NCI-H1417 treated with DMSO at 0.1 percent for 48 hours (cell line): Measurements from ENCODE around the gene BLM.

Experiments used
- DNase-seq: peaks from one replicate; lab custom pipeline; 2025; lab: John Stamatoyannopoulos, UW

BLM gene

DNA sequence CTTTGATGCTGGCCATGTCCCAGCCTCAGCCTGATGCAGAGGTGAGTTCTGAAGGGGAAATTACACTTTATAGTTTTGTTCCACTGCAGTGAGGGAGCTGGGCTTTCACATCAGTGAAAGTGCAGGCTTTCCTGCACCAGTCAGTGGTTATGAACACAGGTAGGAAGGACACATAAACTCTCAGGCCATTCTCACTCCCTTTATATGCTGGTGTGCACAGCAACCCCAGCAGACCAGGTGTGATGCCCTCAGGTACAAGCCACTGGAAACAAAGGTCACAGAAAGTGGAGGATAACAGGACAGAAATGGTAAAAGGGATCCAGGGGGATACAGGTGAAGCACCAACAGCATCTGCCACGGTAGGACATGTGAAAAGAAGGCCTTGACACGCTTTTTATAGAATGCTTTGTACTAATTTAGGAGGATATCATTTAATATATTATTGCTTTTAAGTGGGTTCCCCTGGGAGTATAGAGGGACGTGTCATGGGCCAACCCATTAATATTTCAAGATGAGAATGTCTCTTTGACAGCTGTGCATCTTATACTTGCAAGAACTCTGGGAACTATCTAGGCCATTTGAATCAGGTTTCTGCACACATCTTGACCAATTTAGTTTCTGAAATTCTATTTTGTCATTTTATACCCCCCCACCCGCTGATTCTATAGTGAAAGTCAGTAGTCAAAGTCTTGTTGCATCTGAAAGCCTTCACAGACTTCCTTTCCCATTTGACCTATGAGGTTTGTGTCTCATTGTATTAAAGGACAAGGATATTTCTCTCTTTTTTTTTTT is 25.0 kb upstream of the BLM start:
- DNase-seq = no peak

DNA sequence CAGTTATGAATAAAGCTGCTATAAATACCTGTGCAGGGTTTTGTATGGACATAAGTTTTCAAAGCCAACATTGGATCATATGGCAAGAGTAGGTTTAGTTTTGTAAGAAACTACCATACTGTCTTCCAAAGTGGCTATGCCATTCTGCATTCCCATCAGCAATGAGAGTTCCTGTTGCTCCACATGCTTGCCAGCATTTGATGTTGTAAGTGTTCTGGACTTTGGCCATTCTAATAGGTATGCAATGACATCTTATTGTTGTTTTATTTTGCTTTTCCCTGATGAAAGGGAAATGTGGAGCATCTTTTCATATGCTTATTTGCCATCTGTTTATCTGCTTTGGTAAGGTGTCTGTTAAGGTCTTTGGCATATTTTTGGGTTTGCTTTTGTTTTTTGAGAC is 22.2 kb upstream of the BLM start:
- DNase-seq = no peak

DNA sequence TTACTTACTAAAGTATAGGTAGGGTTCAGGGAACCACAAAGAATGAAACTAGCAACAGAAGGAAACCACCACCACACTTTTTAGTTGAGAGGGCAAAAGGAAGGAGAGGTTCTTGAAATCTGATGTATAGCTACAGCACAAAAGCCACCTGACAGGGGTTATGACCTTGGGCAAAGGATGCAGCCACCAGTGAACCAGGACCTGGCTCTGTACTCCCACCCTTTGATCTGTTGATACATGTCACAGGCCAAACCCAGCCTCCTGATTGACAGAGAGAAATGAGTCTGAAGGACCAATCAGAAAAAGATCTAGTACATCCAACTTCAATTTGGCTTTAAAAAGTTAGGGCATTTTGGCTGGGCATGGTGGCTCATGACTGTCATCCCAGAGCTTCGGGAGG is 20.0 kb upstream of the BLM start:
- no peak for DNase-seq

DNA sequence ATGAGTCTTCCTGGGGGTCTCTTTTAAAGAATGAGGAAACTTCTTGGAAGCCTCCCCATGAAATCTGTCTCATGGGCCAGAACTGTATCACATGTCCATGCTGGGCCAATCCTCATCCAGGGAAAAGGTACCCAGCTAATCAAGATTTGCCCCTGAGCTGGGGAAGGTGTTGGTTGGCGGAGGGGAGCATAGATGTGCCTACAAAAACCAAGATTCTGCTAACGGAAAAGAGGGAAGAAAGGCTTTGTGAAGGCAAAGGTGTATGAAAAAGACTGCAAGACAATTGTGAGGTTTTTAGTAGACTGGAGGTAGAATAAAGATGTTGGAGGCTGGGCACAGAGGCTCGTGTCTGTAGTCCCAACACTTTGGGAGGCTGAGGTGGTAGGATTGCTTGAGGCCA is 18.5 kb upstream of the BLM start:
- DNase-seq = no peak

DNA sequence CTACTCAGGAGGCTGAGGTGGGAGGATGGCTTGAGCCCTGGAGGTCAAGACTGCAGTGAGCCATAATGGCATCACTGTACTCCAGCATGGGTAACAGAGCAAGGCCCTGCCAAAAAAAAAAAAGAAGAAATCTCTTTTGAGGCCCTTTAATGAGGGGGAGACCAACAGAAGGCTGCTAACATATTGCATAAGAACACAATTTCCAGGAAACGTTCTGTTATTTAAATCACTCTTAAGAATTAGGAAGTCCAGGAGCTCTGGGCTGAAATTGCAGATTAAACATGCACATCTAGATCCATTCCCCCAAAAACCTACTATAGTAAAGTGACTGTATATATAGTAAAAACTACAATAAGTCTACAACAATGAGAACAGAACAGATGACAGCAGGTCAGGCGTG is 16.1 kb upstream of the BLM start:
- DNase-seq = no peak

DNA sequence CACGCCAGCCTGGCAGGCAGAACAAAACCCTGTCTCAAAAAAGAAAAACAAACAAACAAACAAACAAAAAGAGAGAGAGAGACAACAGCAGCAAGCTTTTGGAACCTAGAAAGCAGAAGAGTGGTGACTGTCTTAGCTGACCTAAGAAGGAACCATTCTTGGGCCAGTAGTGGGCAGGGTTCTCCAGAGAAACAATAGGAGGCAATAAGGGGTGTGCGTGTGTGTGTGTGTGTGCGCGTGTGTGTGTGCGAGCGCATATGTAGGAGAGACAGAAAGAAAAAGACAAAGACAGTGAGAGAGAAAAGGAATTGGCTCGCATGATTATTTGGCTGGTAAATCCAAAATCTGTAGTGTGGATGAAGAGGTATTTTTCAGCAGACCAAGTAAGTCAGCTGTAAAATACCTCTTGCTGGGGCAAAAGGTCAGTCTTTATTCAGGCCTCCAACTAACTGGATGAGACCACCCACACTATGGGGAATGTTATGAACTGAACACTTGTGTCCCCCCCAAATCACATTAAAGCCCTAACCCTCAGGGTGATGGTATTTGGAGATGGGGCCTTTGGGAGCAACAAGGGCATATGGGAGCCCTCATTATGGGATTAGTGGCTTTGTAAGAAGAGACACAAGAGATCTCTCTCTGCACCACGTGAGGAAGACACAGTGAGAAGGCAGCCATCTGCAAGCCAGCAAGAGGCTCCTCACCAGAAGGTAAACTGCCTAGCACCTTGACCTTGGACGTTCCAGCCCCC is 15.1 kb upstream of the BLM start:
- no peak for DNase-seq

DNA sequence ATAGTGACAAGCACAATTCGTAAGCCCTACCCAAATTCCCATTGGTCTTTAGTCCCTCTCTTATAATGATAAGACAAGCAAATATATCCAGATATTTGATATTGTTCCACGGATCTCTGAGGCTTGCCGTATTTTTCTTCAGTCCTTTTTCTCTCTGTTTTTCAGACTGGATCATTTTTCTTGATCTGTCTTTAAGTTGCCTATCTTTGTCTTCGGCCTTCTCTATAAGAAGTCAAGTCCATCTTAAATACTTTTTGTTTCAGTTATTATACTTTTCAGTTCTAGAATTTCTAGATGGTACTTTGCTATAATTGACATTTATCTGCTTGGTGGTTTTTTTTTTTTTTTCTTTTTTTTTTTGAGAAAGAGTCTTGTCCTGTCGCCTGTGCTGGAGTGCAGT is 13.7 kb upstream of the BLM start:
- DNase-seq = no peak

DNA sequence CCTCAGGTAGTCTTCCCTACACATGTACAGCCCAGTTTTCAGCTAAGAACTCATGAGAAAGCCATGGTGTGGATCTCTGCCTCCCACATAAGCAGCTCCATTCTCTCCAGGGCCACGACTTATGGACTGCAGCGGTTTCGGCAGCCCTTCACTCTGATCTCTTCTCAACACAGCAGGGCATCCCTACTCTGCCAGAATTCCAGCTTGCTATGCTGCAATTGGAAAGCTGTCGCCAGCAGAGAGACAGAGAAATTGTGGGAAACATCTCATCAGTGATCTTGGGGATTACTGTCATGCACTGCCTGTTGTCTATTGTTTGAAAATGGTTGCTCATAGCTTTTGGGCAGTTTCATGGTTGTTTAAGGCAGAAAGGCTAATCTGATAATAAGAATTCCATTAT is 11.9 kb upstream of the BLM start:
- no peak for DNase-seq

DNA sequence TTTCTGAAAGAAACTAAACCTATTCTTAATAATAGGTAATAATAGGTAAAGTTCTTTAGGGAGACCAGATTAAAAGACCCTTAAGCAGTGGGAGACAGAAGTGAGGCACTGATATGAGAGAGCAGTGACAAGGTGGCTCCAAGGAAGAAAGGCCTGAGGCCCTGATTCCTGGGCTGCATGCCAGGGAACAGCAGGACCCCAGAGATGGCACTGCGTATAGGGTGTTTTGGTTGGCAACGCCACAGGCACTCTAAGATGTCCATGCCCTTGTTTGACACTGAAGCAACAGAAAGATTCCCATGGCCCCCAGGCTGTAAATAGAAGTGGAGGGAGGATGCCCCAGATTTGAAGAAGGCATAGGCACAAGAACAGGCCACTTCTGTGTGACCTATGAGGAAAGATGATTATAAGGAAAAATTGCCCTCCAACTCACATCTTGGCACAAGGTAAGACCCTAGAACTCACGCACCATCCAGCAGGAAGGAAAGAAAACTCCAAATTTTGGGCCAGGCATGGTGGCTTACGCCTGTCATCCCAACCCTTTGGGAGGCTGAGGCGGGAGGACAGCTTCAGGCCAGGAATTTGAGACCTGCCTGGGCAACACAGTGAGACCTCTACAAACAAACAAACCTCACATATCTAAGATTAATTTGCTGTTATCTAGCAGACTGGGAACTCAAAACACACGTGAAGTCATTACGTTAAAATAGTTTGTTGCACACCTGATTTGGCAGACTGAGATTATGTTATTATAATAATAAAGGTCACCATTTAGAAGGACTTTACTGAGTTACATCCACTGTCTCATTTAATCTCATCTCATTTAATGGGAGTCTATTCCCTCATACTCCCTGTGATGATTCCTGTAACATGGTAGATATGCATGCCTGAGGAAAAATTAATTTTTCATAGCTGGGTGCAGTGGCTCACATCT is 10.5 kb upstream of the BLM start:
- DNase-seq = no peak

DNA sequence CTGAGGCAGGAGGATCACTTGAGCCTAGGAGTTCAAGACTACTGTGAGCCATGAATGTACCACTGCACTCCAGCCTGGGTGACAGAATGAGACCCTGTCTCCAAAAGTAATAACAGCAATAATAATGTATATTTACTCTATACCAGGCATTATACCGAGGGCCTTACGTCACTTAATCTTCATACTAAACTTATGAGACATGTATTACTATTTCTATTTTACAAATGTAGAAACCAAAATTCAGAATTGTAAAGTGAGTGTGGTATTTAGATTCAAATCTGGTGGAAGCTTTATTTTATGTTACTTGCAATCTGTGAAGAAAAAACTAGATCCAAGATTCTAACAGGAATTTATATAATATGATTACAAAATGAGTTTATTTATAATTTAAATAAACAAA is 9.7 kb upstream of the BLM start:
- no peak for DNase-seq

DNA sequence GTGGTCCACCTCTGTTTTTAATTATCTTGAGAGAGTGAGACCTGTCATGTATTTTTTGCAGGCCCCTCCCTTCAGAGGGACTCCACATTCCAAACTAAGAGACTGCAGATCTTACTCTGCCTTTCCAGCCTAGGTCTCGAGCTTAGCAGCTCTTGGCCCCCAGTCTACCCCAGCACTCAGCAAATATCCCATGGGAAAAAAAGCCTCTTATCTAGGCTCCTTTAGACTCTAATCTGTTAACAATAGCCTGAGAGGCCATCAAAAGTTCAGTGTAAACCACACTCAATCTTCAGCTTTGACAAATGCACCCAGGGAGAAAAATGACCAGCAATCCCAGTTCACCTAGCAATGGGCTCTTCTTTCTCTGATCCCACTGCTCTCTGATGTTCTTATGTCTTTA is 8.6 kb upstream of the BLM start:
- no peak for DNase-seq

DNA sequence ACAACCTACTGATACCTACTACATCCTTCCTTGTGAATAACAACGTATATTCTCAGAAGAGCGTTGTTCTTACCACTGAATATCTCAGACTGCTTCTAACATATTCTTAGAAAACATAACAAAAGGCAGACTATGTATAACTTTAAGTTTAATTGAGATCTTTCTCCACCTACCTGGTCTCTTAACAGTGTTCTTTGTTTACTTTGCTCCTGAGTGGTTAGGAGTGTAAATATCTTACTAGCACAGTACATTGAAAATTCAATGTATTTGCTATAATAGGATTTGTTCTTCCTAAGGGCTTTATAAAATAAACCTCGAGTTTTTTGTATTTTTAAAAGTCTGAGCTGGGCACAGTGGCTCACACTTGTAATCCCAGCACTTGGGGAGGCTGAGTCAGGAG is 7.9 kb upstream of the BLM start:
- no peak for DNase-seq

DNA sequence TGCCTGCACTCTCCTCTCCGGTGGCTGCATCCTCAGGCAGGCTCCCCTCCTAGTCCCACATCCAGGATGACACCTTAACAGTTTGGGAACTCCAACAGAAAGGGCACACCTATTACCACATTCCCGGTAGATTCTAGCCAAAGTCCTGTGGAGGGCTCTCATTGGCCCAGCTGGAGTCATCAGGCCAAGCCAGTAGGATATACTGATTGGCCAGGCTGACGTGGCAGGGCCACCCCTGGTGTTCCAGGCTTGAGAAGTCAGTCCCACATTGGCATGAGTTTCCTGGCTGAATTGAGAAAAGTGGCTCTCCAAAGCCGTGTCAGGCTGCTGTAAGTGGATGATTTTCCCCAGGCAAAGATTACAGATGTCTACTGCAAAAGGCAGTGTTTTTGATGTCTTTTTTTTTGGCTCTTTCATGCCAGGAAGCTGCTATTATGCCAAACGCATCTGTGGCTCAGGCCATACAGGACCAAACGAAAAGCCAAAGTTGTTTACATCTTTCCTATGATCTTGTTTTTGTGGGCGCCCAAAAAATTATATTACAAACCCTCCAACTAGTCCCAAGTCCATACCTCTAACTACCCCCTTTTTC is 6.6 kb upstream of the BLM start:
- no peak for DNase-seq

DNA sequence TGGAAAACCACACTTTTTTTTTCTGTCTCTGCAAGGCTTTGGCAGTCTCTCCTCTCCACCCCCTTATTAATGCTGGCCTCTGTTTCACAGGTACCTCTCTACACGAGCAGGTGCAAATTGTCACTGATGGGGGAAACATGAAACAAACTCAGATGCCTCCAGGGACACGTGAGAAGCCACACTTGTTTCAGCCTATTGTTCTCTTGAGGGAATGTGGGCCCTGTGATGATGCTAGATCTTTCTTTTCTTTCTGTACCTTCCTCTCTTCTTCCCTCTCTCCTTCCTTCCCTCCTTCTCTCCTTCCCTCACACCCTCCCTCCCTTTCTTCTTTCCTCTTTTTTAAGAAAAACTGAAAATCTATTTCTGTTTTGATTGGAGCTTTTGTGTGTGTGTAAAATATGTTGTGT is 5.7 kb upstream of the BLM start:
- DNase-seq = no peak

DNA sequence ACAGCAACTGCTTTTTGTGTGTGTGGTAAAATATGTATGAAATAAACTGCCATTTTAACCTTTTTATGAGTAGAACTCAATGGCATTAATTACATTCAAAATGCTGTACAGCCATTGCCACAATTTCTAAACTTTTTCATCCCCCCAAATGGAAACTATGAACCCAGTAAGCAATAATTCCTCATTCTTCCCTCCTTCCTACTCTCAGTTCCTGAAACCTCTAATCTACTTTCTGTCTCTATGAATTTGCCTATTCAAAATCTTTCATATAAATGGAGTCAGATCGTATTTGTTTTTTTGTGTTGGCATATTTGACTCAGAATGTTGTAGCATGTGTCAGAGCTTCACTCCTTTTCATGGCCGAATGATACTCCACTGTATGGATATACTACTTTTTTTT is 5.3 kb upstream of the BLM start:
- no peak for DNase-seq

DNA sequence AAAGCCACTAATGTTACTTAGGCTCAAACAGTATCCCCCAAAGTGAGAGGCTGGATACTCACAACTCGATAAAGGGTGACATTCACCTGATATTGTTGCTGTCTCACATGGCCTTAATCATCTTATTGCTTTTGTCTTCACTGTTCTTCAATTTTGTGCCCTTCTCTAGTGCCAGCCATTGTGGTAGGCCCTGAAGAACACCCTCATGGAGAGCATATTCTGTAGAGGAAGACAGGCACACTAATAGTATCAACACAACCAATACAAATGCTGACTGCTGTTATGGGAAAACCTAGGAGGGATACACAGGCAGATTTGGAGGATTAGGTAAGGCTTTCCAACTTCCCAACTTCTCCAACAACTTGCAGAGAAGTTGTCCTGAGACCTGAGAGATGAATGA is 4.1 kb upstream of the BLM start:
- DNase-seq = no peak

DNA sequence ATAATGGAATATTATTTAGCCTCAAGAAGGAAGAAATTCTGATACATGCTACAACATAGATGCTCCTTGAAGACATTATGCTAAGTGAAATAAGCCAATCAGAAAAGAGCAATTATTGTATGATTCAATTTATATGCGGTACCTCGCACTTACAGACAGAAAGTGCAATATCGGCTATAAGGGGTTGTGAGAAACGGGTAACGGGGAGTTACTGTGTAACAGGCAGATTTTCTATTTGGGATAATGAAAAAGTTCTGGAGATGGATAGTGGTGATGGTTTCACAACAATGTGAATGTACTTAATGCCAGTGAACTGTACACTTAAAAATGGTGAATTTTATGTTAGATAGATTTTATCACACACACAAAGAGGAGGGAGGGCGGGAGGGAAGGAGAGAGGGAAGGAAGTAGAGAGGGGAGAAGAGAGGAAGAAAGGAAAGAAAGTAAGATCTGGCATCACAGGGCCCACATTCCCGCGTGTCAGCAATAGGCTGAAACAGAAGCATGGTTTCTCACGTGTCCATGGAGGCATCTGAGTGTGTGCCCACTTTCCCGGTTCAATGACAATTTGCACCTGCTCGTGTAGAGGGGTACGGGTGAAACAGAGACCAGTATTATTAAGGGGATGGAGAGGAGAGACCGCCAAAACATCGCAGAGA is 700 bp upstream of the BLM start:
- no peak for DNase-seq

DNA sequence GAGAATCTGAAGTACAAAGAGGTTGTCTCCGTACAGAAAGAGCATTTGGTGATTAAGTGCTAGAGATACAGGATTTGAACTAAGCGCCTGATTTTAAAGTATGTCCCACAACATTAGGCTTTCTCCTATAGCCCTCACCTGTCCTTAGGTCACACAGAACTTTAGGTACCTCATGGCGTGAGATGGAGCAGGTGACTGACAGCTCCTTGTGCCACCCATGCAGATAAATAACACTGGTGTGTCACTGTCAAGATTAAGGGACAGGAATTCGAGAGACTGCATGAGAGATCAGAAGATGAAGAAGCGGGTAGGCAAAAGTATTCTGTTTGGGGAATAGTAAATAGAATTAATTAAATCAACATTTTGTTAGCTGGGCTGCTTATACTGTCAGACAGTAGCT is 1.1 kb downstream of the BLM start:
- DNase-seq = no peak

DNA sequence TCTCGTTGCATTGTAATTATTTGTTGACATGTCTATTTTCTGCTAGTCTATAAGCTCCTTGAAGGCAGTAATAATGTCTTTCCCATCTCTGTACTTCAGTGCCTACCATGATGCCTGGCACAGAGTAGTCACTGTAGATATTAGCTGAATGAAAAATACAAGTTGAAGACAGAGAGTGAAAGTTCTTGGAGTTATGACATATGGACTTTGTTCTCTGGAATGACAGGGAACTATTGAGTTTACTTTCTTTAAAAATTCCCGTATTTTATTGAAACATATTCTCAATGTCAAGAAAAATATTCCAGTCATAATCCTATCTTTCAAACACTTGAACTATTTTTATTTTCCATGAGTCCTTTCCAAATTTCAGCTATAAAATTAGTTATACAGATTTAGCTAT is 3.0 kb downstream of the BLM start:
- DNase-seq = no peak

DNA sequence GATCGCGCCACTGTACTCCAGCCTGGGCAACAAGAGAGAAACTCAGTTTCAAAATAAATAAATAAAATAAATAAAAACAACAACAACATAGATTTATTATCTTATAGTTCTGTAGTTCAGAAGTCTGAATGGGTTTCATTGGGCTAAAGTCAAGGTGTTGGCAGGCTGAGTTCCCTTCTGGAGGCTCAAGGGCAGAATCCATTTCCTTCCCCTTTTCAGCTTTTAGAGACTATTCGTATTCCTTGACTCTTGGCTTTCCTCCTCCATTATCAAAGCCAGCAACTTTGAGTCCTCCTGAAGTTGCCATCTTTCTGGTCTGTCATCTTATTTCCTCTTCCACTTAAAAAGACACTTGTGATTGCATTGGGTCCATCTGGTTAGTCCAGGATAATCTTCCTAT is 12.1 kb downstream of the BLM start:
- no peak for DNase-seq

DNA sequence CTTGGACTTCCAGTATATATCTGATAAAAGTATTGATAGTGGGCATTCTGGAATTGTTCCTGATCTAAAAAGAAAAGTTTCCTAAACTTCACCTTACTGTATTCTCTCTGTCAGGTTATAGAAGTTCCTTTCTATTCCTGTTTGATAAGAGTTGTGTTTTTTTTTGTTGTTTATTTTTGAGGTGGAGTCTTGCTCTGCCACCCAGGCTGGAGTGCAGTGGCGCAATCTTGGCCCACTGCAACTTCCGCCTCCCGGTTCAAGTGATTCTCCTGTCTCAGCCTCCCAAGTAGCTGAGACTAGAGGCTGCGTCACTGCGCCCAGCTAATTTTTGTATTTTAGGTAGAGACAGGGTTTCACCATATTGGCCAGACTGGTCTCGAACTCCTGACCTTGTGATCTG is 13.1 kb downstream of the BLM start:
- DNase-seq = no peak

DNA sequence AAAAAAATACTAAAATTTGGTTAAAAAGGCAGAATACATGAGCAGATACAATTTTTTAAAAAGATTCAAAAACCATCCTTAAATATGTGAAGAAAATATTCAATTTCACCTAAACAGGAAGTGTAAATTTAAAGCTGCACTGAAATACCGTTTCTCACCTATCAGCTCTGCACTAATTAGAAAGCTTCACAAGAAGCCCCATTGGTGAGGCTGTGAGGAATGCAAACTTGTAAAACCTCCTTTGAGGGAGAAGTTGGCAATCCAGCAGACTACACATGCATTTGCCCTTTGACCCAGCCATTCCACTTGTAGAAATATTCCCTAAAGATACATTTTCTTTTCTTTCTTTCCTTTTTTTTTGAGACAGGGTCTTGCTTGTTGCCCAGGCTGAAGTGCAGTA is 18.8 kb downstream of the BLM start:
- DNase-seq = no peak
